Liver (tissue), 3 donors: ENCODE measurements around the gene MSI2.

Source experiments
- ATF3 ChIP-seq: IDR thresholded peaks from 2 replicates; pipeline ENCODE4 v1.6.1; 2016; ENCODE audit warnings: antibody characterized with exemption
- CTCF ChIP-seq: fragments of 150-350 bp; IDR thresholded peaks from 2 replicates; pipeline ENCODE4 v1.5.1; 2017; ENCODE audit warnings: improper control_type of control experiment, low read depth, low read length; ENCODE audit not compliant: missing input control
- EGR1 ChIP-seq, 2 donors: IDR thresholded peaks; 2 replicates each; pipeline ENCODE4 v1.6.1; 2016 to 2018; ENCODE audit warnings: antibody characterized with exemption in 2 of 2, low read depth in 2 of 2
- FOXA1 ChIP-seq: IDR thresholded peaks from 2 replicates; pipeline ENCODE4 v1.6.1; 2016; ENCODE audit warnings: antibody characterized with exemption
- GABPA ChIP-seq, 2 donors: IDR thresholded peaks in 1 of 2; conservative IDR thresholded peaks in 1 of 2; 2 replicates each; pipeline ENCODE4 v1.6.1; 2016; ENCODE audit warnings: antibody characterized with exemption in 2 of 2, mild to moderate bottlenecking in 1 of 2, moderate library complexity in 1 of 2
- JUND ChIP-seq, 2 donors: IDR thresholded peaks; 2 replicates each; pipeline ENCODE4 v1.6.1; 2016; ENCODE audit warnings: antibody characterized with exemption in 2 of 2
- NR2F2 ChIP-seq: IDR thresholded peaks from 2 replicates; pipeline ENCODE4 v1.6.1; 2016; ENCODE audit warnings: antibody characterized with exemption
- RAD21 ChIP-seq, 2 donors: IDR thresholded peaks; 2 replicates each; pipeline ENCODE4 v1.6.1; 2016; ENCODE audit warnings: antibody characterized with exemption in 2 of 2, mild to moderate bottlenecking in 2 of 2
- RXRA ChIP-seq, 2 donors: IDR thresholded peaks; 2 replicates each; pipeline ENCODE4 v1.6.1; 2017 to 2018; ENCODE audit warnings: antibody characterized with exemption in 2 of 2, mild to moderate bottlenecking in 1 of 2
- TAF1 ChIP-seq: conservative IDR thresholded peaks from 2 replicates; pipeline ENCODE4 v1.6.1; 2016; ENCODE audit warnings: antibody characterized with exemption, mild to moderate bottlenecking
- YY1 ChIP-seq: IDR thresholded peaks from 2 replicates; pipeline ENCODE4 v1.6.1; 2016; ENCODE audit warnings: antibody characterized with exemption, mild to moderate bottlenecking
- ZBTB33 ChIP-seq: IDR thresholded peaks from 2 replicates; pipeline ENCODE4 v1.6.1; 2016; ENCODE audit warnings: antibody characterized with exemption
- TF ChIP-seq, protein P1 (sequence below): IDR thresholded peaks from 2 replicates; pipeline ENCODE4 v1.6.1; 2016; ENCODE audit warnings: antibody characterized with exemption
- TF ChIP-seq, protein P2 (sequence below): IDR thresholded peaks from 2 replicates; pipeline ENCODE4 v1.6.1; 2016; ENCODE audit warnings: antibody characterized with exemption, mild to moderate bottlenecking
- donor health status: healthy.
- donor health status: healthy.

- TF ChIP-seq CTCF, result no peak
- no peak for TF ChIP-seq EGR1 (IDR thresholded peaks at IDR 0.05; ENCODE audit: low read depth in 2 of 2)
- TF ChIP-seq TAF1, result no peak
- TF ChIP-seq NR2F2, result no peak
- no peak for TF ChIP-seq ZBTB33
- TF ChIP-seq GABPA (IDR thresholded peaks at IDR 0.05 in 1 of 2, conservative IDR thresholded peaks at IDR 0.05 in 1 of 2), result no peak
- TF ChIP-seq, protein P1, sequence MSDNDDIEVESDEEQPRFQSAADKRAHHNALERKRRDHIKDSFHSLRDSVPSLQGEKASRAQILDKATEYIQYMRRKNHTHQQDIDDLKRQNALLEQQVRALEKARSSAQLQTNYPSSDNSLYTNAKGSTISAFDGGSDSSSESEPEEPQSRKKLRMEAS, result no peak
- TF ChIP-seq RAD21 (IDR thresholded peaks at IDR 0.05), result no peak
- no peak for TF ChIP-seq RXRA (IDR thresholded peaks at IDR 0.05)
- no peak for TF ChIP-seq JUND (IDR thresholded peaks at IDR 0.05)
- TF ChIP-seq, protein P2, sequence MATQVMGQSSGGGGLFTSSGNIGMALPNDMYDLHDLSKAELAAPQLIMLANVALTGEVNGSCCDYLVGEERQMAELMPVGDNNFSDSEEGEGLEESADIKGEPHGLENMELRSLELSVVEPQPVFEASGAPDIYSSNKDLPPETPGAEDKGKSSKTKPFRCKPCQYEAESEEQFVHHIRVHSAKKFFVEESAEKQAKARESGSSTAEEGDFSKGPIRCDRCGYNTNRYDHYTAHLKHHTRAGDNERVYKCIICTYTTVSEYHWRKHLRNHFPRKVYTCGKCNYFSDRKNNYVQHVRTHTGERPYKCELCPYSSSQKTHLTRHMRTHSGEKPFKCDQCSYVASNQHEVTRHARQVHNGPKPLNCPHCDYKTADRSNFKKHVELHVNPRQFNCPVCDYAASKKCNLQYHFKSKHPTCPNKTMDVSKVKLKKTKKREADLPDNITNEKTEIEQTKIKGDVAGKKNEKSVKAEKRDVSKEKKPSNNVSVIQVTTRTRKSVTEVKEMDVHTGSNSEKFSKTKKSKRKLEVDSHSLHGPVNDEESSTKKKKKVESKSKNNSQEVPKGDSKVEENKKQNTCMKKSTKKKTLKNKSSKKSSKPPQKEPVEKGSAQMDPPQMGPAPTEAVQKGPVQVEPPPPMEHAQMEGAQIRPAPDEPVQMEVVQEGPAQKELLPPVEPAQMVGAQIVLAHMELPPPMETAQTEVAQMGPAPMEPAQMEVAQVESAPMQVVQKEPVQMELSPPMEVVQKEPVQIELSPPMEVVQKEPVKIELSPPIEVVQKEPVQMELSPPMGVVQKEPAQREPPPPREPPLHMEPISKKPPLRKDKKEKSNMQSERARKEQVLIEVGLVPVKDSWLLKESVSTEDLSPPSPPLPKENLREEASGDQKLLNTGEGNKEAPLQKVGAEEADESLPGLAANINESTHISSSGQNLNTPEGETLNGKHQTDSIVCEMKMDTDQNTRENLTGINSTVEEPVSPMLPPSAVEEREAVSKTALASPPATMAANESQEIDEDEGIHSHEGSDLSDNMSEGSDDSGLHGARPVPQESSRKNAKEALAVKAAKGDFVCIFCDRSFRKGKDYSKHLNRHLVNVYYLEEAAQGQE, result no peak
- no peak for TF ChIP-seq FOXA1
- no peak for TF ChIP-seq ATF3
- no peak for TF ChIP-seq YY1
These were observed 237.3 kb downstream of the MSI2 start for GRCh38 chr17:57493625-57494024.
